GM12878 (cell line): Measurements from ENCODE around the gene HIVEP3.

Experiments used
- ATF3 ChIP-seq: IDR thresholded peaks from 2 replicates; pipeline ENCODE4 v1.6.1; 2011; ENCODE audit warnings: low read depth, mild to moderate bottlenecking, low read length, moderate library complexity, borderline replicate concordance; ENCODE audit errors: extremely low read depth
- BHLHE40 ChIP-seq, 2 experiments: fragments of 450-650 bp in 1 of 2; IDR thresholded peaks; 2 replicates each; pipeline ENCODE4 v1.6.1; 2011 to 2017; ENCODE audit warnings: low read depth in 2 of 2, borderline replicate concordance in 1 of 2, improper control_type of control experiment in 1 of 2, low read length in 1 of 2, mild to moderate bottlenecking in 1 of 2
- CBFB ChIP-seq: IDR thresholded peaks from 2 replicates; pipeline ENCODE4 v1.6.1; 2016; ENCODE audit warnings: antibody characterized with exemption, low read depth
- CTCF ChIP-seq, 3 experiments: IDR thresholded peaks in 2 of 3; conservative IDR thresholded peaks in 1 of 3; 2 replicates each; pipeline ENCODE4 v1.5.1; 2011; ENCODE audit warnings: low read depth in 3 of 3, low read length in 3 of 3, mild to moderate bottlenecking in 3 of 3, control low read depth in 2 of 3, moderate library complexity in 2 of 3, inconsistent platforms in 1 of 3, mixed read lengths in 1 of 3; ENCODE audit not compliant: control insufficient read depth in 2 of 3, insufficient read depth in 1 of 3; ENCODE audit errors: extremely low read depth in 1 of 3
- MEF2A ChIP-seq: IDR thresholded peaks from 2 replicates; pipeline ENCODE4 v1.6.1; 2011; ENCODE audit warnings: low read depth, mild to moderate bottlenecking, low read length, moderate library complexity; ENCODE audit not compliant: insufficient read depth
- SPI1 ChIP-seq: IDR thresholded peaks from 2 replicates; pipeline ENCODE4 v1.6.1; 2011; ENCODE audit warnings: low read depth, mild to moderate bottlenecking, low read length, moderate library complexity, borderline replicate concordance; ENCODE audit not compliant: insufficient read depth
- USF1 ChIP-seq: IDR thresholded peaks from 2 replicates; pipeline ENCODE4 v1.6.1; 2011; ENCODE audit warnings: borderline replicate concordance, low read depth, mild to moderate bottlenecking, moderate library complexity, mixed read lengths, low read length; ENCODE audit not compliant: insufficient read depth; ENCODE audit errors: extremely low read length
- YY1 ChIP-seq: IDR thresholded peaks from 2 replicates; pipeline ENCODE4 v1.6.1; 2011; ENCODE audit warnings: low read depth, mild to moderate bottlenecking, low read length

- TF ChIP-seq ATF3 = no peak
- TF ChIP-seq BHLHE40 (IDR thresholded peaks at IDR 0.05; ENCODE audit: borderline replicate concordance in 1 of 2, low read depth in 2 of 2, low read length in 1 of 2) = no peak
- TF ChIP-seq YY1 = no peak
- TF ChIP-seq SPI1 = no peak
- TF ChIP-seq CTCF (IDR thresholded peaks at IDR 0.05 in 2 of 3, conservative IDR thresholded peaks at IDR 0.05 in 1 of 3; ENCODE audit: control insufficient read depth in 2 of 3, extremely low read depth in 1 of 3, insufficient read depth in 1 of 3, low read depth in 3 of 3, low read length in 3 of 3) = no peak
- no peak for TF ChIP-seq MEF2A
- no peak for TF ChIP-seq CBFB
- TF ChIP-seq USF1 = no peak
Measured at GRCh38 chr1:41875487-41875886, 43.2 kb downstream of the HIVEP3 start.
